Brain microvascular endothelial cell (primary cell): ENCODE measurements around the gene COL7A1.
A peak's percentile ranks its signal among the peaks of the same experiment; 100 is the strongest.

Source experiments
- DNase-seq: peaks from one replicate; pipeline ENCODE4 v3.0.0-alpha.2; 2020
- H3K27ac ChIP-seq: fragments of 250-450 bp; sonication (Bioruptor Pico); 2 replicates; pipeline ENCODE4 v1.5.1; 2020; ENCODE audit warnings: mild to moderate bottlenecking, moderate library complexity
- H3K27me3 ChIP-seq: fragments of 250-450 bp; sonication (Bioruptor Pico); replicated peaks from 2 replicates; pipeline ENCODE4 v1.5.1; 2020; ENCODE audit warnings: mild to moderate bottlenecking
- H3K36me3 ChIP-seq: fragments of 250-450 bp; sonication (Bioruptor Pico); replicated peaks from 2 replicates; pipeline ENCODE4 v1.5.1; 2020; ENCODE audit warnings: mild to moderate bottlenecking
- H3K4me3 ChIP-seq: 2 replicates; pipeline ENCODE4 v1.5.1; 2011; ENCODE audit warnings: low read depth, mild to moderate bottlenecking, control low read depth, low read length, moderate library complexity
- in situ Hi-C: cut with HindIII; loops from 2 replicates; pipeline ENCODE4 v1.10.0; 2017; ENCODE audit warnings: low sequenced_read_pairs, low pct_ligation_motif_present
- TF ChIP-seq, protein P1 (sequence below): IDR thresholded peaks from 2 replicates; pipeline ENCODE4 v1.5.1; 2011; ENCODE audit warnings: low read depth, mild to moderate bottlenecking, moderate library complexity, low read length, control low read depth, inconsistent platforms; ENCODE audit errors: missing control alignments

Gene COL7A1

DNA sequence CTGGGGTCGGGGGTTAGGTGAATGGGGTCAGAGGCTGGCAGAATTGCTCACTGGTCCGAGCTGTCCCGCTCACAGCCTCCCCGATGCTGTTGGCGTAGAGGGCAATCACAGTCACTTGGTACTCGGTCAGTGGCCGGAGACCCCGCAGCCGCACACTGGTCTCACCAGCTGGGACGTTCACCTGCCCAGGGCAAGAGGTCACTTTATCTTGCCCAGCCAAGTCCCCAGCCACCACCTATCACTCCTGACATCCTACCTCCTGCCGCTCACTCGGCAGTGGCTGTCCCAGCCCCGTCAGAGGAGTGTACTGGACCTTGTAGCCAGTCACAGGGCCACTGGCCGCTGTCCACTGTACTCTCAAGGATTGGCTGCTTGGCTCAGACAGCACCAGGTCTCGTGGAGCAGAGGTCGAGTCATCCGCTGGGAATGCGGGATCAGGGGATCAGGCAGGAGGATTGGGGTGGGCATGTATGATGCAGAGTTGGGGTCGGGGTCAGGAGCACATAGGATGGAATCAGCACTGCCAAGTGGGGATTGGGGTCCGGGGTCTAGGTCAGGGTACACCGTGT lies 2.5 kb downstream of the COL7A1 start:
- TF ChIP-seq, protein P1, sequence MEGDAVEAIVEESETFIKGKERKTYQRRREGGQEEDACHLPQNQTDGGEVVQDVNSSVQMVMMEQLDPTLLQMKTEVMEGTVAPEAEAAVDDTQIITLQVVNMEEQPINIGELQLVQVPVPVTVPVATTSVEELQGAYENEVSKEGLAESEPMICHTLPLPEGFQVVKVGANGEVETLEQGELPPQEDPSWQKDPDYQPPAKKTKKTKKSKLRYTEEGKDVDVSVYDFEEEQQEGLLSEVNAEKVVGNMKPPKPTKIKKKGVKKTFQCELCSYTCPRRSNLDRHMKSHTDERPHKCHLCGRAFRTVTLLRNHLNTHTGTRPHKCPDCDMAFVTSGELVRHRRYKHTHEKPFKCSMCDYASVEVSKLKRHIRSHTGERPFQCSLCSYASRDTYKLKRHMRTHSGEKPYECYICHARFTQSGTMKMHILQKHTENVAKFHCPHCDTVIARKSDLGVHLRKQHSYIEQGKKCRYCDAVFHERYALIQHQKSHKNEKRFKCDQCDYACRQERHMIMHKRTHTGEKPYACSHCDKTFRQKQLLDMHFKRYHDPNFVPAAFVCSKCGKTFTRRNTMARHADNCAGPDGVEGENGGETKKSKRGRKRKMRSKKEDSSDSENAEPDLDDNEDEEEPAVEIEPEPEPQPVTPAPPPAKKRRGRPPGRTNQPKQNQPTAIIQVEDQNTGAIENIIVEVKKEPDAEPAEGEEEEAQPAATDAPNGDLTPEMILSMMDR: no peak
- in situ Hi-C loops: no loop called here
- H3K4me3 ChIP-seq: peak overlapping the region; percentile 33
- H3K36me3 ChIP-seq: peaks cover 5% of the 10 kb centered on the region
- H3K27ac ChIP-seq: no peak overlapping the region
- H3K27me3 ChIP-seq: no peaks in the 10 kb centered on the region
- no peak for DNase-seq

DNA sequence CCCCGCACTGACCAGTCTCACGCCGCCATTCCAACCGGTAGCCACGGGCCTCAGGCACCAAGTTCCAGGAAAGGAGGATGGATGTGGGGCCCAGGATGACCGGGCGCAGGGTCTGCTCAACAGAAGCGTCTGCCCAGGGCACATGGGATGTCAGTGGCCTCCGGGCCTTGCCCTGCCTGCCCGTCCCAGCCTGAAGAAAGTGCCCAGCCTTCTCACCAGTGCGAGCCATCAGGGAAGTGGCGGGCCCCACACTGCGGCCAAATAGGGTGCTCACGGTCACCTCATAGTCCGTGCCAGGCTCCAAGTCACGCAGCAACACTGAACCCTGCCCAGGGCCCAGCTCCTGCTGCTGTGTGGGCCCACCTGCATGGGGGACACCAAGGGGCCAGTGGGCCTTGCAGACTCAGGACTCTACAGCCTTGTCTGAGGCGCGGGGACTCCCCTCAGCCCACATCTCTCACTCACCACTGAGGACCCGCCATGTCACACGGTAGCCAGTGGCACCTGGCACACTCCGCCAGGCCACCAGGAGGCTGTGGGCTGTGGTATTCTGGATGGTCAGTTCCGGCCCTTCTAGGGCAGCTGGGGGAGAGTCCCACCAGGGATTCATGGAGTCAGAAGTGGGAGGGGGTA lies 3.1 kb downstream of the COL7A1 start:
- Histone ChIP-seq H3K4me3 (no peak overlapping the region), H3K27ac (no peak overlapping the region), H3K27me3 (no peaks in the 10 kb centered on the region), H3K36me3 (no peaks in the 10 kb centered on the region)
- TF ChIP-seq, protein P1: no peak
- DNase-seq: no peak
- in situ Hi-C loops: no loop called here

DNA sequence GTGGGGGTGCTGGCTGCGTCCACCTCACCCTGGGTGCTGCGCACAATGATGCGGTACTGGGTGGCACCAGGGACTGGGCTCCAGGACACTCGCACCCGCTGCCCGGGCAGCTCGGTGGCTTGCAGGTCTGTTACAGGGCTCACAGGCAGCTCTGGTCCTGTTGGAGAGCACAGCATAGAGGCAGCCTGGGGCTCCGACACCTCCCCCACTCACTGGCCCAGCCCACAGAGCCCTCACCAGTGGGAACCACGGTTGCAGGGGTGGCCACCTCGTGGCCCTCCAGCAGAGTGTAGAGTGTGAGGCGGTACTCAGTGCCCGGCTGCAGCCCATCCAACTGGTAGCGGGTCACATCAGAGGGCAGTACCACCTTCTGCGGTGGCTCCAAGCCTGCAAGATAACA lies 3.7 kb downstream of the COL7A1 start:
- Histone ChIP-seq H3K4me3 (no peak overlapping the region), H3K27ac (no peak overlapping the region), H3K36me3 (no peaks in the 10 kb centered on the region), H3K27me3 (no peaks in the 10 kb centered on the region)
- DNase-seq: no peak
- TF ChIP-seq, protein P1: no peak
- in situ Hi-C loops: no loop called here

DNA sequence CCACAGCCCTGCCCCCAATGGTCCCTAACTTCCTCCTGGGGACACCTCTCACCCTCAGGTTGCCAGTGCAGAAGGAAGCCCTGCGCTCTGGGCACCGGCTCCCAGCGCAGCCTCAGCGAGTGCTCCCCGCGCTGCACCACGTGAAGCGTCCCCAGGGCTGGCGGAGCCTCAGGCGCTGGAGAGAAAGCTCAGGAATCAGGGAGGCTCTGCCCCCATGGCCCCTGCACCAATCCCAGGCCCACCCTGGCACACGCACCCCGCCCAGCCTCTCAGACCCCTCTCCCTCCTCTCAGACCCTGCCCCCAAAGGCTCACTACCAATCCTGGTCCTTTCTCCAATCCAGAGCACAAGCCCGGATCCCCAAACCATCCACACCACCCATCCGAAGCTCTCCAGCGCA lies 6.9 kb downstream of the COL7A1 start:
- TF ChIP-seq, protein P1: no peak
- Histone ChIP-seq H3K36me3 (no peaks in the 10 kb centered on the region), H3K27ac (no peak overlapping the region), H3K27me3 (no peaks in the 10 kb centered on the region), H3K4me3 (no peak overlapping the region)
- DNase-seq: no peak
- in situ Hi-C loops: no loop called here

DNA sequence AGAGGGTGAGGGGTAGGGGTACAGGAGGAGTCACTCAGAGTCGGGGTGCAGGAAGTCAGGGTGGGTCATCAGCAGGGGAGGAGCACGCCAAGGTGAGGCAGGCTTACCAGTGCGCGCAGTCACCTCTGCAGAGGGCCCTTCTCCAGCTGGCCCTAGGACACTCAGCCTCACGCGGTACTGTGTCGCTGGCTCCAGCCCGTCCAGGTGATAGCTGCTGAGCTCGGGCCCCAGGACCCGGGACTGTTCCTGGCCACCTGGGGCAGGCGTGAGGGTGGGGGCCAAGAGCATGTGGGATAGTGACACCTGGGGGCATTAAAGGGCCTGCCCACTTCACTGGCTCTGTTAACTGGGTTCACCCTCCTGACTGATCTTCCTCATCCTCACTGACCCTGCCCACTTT lies 7.4 kb downstream of the COL7A1 start:
- peaks cover 1% of the 10 kb centered on the region for H3K36me3 ChIP-seq
- H3K4me3 ChIP-seq: no peak overlapping the region
- no peaks in the 10 kb centered on the region for H3K27me3 ChIP-seq
- TF ChIP-seq, protein P1: no peak
- H3K27ac ChIP-seq: no peak overlapping the region
- in situ Hi-C loops: no loop called here
- DNase-seq: no peak

DNA sequence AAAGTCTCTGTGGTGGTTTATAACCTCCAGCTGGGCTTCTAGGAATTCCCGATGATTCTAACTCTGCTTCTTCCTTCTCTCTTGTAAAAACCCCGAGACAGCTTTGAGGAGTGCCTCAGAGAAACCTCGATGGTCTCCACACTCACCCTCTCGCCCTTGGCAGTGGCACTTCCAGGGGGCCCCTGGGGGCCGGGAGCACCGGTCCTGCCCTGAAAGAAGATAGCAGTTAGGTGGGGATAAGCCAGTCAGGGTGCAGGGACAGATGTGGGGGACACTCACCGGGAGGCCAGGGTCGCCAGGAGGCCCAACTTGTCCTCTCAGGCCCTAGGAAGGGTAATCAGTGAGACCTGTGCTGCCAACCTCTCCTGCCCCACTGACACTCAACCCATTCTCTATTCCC lies 9.7 kb downstream of the COL7A1 start:
- H3K36me3 ChIP-seq: peaks cover 2% of the 10 kb centered on the region
- no peak for DNase-seq
- TF ChIP-seq, protein P1: no peak
- H3K4me3 ChIP-seq: no peak overlapping the region
- H3K27me3 ChIP-seq: no peaks in the 10 kb centered on the region
- H3K27ac ChIP-seq: no peak overlapping the region
- in situ Hi-C loops: no loop called here
